ENCODE results near the gene SIRT2.
"Not testable (repeated sequence)": the region's sequence is repeated elsewhere in the genome, so short reads cannot be mapped to it uniquely, and the experiment has no call there.

Gene SIRT2

DNA sequence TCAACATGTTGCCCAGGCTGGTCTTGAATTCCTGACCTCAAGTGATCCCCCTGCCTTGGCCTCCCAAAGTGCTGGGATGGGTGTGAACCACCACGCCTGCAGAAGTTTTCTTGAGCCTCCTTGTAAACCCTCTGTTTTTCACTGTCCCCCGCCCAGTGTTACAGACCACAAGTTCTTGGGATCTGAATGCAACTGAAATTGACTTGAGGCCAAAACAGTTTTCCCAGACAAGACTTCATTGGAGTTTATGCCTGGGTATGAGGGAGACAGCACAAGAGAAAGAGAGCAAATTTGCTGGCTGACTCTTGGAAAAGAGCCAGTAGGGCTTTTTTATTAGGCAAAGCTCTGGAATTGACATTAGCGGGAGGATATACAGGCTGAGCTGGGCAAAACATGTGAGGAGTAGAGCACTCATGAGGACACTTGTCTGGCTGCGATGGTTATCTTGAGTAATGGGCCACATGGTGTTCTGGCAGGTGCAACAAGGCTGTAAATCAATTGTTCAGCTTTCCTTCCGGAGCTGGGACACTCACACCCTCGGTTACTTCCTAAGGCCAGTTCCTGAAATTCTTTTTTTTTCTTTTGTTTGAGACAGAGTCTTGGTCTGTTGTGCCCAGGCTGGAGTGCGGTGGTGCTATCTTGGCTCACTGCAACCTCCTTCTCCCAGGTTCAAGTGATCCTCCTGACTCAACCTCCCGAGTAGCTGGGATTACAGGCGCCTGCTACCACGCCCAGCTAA is 36.9 kb downstream of the SIRT2 start:
- DNase-seq: no peak

DNA sequence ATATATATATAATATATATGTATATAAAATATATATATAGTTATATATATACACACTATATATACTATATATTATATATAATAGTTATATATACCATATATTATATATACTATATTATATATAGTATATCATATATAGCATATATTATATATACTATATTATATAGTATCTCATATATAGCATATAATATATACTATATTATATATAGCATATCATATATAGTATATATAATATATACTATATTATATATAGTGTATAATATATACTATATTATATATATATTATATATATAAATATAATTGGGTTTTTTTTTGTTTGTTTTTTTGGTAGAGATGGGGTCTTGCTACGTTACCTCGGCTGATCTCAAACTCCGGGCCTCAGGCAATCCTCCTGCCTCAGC is 38.0 kb downstream of the SIRT2 start:
- DNase-seq: no peak

DNA sequence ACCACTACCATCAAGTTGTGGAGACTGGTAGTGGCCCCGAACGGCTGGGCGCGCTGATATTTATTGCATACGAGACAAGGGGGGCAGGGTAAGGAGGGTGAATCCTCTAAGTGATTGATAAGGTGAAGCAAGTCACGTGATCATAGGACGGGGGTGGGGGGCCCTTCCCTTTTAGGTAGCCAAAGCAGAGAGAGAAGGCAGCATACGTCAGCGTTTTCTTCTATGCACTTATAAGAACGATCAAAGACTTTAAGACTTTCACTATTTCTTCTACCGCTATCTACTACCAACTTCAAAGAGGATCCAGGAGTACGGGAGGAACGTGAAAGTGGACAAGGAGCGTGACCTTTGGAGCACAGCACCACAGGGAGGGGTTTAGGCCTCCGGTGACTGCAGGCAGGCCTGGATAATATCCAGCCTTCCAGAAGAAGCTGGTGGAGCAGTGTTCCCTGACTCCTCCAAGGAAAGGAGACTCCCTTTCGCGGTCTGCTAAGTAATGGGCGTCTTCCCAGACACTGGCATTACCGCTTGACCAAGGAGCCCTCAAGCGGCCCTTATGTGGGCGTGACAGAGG is 39.7 kb downstream of the SIRT2 start:
- not testable (repeated sequence) for DNase-seq

GRCh38 chr19:38856813-38857212 is 42.6 kb downstream of the SIRT2 start:
- no peak for DNase-seq

DNA sequence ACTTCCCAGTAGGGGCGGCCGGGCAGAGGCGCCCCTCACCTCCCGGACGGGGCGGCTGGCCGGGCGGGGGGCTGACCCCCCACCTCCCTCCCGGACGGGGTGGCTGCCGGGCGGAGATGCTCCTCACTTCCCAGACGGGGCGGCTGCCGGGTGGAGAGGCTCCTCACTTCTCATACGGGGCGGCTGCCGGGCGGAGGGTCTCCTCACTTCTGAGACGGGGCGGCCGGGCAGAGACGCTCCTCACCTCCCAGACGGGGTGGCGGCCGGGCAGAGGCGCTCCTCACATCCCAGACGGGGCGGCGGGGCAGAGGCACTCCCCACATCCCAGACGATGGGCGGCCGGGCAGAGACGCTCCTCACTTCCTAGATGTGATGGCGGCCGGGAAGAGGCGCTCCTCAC is 43.7 kb downstream of the SIRT2 start:
- not testable (repeated sequence) for DNase-seq

GRCh38 chr19:38854961-38855360 is 44.5 kb downstream of the SIRT2 start:
- not testable (repeated sequence) for DNase-seq

GRCh38 chr19:38853214-38853613 is 46.2 kb downstream of the SIRT2 start:
- no peak for DNase-seq

DNA sequence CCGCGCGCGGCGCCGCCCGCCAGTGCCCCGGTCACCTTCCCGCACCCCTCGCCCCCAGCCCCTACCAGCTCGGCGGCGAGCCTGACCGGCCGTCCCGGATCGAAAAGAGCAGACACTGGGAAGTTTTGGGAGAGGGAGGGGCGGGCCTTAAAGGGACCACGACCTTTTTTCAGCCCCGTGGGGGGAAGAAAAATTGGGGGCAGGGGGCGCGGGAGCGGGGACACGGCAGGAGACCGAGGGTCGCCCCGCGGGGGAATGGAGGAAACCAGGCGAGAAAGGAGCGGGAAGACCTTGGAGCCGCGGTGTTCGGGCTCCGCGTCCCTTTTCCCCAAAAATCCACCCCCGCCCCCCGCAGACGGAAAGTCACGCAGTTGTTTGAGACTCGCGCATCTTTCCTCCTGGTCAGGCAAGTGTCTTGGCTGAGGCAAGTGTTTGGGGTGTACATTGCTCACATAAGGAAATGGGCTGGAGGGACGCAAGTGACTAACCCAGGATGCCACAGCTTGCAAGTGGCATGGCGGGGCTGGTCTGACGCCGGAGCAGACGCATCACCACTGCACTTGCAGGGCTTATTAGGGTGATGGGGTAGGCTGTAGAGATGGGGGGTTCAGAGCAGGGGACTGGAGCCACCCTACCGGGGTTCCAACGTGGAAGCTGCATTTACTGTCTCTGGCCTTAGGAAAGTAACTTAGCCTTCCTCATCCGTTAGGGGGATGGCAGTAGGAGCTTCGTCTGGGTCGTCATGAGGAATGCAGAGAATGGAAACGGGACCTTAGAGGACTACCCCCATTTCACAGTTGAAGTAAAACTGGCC is 47.0 kb downstream of the SIRT2 start:
- DNase-seq: peak; percentile 70

DNA sequence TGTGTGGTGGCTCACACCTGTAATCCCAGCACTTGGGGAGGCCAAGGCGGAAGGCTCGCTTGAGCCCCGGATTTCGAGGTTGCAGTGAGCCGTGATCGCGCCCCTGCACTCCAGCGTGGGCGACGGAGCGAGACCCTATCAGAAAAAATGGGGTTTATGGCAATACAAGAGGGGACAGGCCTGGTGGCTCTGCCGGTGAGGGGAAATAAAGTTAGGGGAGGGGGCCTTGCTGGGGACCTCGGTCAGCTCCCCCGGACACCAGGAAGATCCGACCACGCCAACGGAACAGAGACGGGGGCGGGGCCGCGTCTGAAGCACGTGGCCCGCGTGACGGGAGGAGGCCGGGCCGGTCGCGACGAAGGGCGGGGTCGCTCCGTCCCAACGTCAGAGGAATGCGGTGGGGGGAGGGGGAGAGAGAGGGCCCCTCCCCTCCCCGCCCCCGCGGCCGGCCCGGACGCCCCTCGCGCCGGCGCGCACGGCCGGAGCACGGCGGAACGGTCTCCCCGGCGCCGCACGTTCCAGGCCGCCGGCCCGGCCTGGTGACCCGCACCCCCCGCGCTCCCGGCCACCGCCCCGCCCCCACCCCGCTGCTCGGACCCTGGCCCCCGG is 47.7 kb downstream of the SIRT2 start:
- peak; percentile 90 for DNase-seq

- peak; percentile 34 for DNase-seq
Measured at GRCh38 chr19:38850976-38851621, 48.3 kb downstream of the SIRT2 start.

GRCh38 chr19:38850436-38850975 is 48.9 kb downstream of the SIRT2 start:
- no peak for DNase-seq

GRCh38 chr19:38849860-38850435 is 49.5 kb downstream of the SIRT2 start, which contains the start of gene HNRNPL:
HNRNPL (minus strand) TSS chr19:38849986; CDS start chr19:38849966, 20 bp downstream.
- peak; percentile 99 for DNase-seq

GRCh38 chr19:38849147-38849859 is 50.1 kb downstream of the SIRT2 start:
- peak; percentile 99 for DNase-seq

DNA sequence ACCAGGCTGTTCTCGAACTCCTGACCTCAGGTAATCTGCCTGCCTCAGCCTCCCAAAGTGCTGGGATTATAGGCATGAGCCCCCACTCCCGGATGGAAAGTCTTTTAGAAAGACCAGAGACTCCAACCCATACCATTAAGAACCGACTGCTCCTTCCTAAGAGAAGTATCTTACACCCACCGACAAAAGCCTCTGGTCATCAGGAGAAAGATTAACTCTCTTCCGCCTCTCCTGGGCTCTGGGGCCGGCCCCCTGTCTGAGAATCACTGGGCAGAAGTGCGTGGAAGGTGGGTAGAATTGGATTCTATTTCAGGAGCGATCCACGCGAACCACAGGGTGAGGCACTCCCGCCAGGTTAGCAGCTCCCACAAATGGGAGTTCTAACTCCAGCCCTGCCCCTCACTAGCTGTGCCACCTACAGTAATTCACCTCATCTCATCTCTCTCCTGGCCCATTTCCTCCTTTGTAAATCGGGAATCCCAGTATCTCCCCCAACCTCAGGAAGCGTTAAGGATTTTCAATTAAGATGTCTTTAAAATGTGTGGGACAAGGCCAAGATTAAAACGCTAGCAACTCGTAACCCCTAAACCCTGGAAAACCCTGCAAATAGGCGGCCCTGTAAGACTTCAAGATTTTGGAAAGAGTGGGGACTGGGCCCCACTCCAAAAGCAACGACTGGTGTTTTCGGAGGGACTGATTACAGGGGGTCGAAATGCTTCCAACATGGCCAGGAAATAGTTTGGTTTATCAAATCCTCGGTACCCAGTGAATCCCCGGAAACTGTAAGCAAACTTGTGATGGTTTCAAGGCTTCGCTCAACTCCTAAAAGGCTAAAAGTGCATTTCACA is 50.9 kb downstream of the SIRT2 start:
- no peak for DNase-seq

DNA sequence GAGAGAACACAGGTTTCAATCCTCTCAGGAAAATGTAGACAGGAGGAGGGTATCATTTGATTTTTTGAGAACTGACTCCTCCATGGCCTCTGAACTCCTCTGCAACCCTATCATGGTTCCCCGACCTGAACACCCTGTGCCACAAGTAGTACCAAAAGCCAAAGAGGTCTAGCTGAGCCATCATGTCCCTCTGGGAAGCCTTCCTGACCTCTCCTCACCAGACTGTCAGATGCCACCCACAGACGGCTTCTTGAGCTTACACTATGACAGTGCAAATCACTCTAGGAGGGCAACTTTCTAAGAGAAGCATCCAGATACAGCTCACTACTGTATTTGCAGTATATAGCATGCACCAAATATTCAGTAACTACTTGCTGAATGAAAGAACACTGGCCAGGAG is 53.3 kb downstream of the SIRT2 start:
- no peak for DNase-seq

GRCh38 chr19:38845374-38846024 is 53.9 kb downstream of the SIRT2 start:
- no peak for DNase-seq

DNA sequence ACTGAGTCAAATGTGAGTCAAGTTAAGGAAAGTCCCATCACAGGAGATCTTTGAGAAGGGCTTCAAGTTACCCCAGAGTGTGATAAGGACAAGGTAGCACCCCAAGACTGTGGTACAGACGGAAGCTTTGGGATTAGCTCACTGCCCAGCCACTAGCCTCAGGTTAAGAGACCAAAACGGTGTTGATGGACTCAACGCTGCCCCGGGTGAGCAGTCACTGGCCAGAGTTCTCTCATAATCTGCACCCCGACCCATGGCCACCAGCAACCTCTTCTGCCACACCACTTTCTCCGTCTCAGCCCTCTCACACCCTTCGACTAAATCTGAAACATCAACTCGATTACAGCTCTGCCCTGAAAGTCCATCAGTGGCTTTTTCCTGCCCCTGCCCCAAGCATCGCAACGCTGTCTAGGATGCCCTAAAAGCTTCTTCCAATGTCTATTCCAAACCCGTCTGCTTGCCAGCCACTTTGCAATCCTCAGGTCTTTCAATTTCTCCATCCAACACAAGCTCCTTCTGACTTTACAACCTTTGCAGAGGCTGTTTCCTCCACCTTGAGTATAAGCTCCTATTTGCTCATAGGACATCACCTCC is 55.2 kb downstream of the SIRT2 start:
- no peak for DNase-seq

- no peak for DNase-seq
Measured at GRCh38 chr19:38843175-38843758, 56.2 kb downstream of the SIRT2 start.
